WTC11 (cell line): ENCODE measurements around the gene MAPKAPK3.

Experiments used
- EMX1 ChIP-seq: fragments of 250-450 bp; sonication (Bioruptor Pico); IDR thresholded peaks from 2 replicates; pipeline ENCODE4 v1.8.0; 2021; ENCODE audit warnings: mild to moderate bottlenecking
- FOXJ3 ChIP-seq: sonication (generic); formaldehyde crosslinking; IDR thresholded peaks from 2 replicates; pipeline ENCODE4 v1.9.0; 2021; ENCODE audit warnings: missing genetic modification reagents, mild to moderate bottlenecking, borderline replicate concordance
- SP1 ChIP-seq: sonication (generic); formaldehyde crosslinking; conservative IDR thresholded peaks from 2 replicates; pipeline ENCODE4 v1.8.1; 2022; ENCODE audit warnings: missing genetic modification reagents
- TP53 ChIP-seq: sonication (generic); formaldehyde crosslinking; IDR thresholded peaks from 2 replicates; pipeline ENCODE4 v1.8.1; 2023; ENCODE audit warnings: mild to moderate bottlenecking, missing genetic modification reagents
- ZNF121 ChIP-seq: sonication (generic); formaldehyde crosslinking; IDR thresholded peaks from 2 replicates; pipeline ENCODE4 v1.8.0; 2023; ENCODE audit warnings: missing genetic modification reagents
- ZNF263 ChIP-seq: sonication (generic); formaldehyde crosslinking; IDR thresholded peaks from 2 replicates; pipeline ENCODE4 v1.8.1; 2022; ENCODE audit warnings: low read depth, mild to moderate bottlenecking, moderate library complexity, missing genetic modification reagents
- TF ChIP-seq, protein P1 (sequence below): sonication (generic); formaldehyde crosslinking; IDR thresholded peaks from 2 replicates; pipeline ENCODE4 v1.8.1; 2022; ENCODE audit warnings: mild to moderate bottlenecking, missing genetic modification reagents, moderate library complexity, borderline replicate concordance
- TF ChIP-seq, protein P2 (sequence below): fragments of 200-600 bp; IDR thresholded peaks from 2 replicates; pipeline ENCODE4 v1.8.0; 2022; ENCODE audit warnings: antibody characterized with exemption

DNA sequence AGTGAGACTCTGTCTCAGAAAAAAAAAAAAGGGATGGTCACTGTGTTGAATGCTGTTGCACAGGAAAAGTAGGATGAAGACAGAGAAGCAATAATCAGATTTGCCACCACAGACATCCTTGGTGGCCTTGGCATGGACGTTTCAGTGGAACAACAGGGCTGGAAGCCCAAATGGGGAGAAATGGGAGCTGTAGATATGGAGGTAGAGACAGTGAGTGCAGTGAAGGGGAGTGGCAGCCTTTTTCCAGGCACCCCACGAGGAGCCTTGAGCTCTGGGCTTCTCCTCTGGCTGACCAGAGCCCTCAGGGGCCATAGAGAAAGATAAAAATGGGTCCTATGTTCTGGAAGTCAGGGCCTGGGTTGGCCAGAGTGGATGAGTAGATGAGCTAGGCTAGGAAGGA, 45.5 kb downstream of the MAPKAPK3 start:
- TF ChIP-seq ZNF263 (CRISPR knock-in tag) (no peak), ZNF121 (CRISPR knock-in tag) (no peak), SP1 (CRISPR knock-in tag) (no peak), EMX1 (no peak), FOXJ3 (CRISPR knock-in tag) (no peak), TP53 (CRISPR knock-in tag) (no peak)
- TF ChIP-seq, protein P1, sequence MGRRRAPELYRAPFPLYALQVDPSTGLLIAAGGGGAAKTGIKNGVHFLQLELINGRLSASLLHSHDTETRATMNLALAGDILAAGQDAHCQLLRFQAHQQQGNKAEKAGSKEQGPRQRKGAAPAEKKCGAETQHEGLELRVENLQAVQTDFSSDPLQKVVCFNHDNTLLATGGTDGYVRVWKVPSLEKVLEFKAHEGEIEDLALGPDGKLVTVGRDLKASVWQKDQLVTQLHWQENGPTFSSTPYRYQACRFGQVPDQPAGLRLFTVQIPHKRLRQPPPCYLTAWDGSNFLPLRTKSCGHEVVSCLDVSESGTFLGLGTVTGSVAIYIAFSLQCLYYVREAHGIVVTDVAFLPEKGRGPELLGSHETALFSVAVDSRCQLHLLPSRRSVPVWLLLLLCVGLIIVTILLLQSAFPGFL (CRISPR knock-in tag), result no peak
- TF ChIP-seq, protein P2, sequence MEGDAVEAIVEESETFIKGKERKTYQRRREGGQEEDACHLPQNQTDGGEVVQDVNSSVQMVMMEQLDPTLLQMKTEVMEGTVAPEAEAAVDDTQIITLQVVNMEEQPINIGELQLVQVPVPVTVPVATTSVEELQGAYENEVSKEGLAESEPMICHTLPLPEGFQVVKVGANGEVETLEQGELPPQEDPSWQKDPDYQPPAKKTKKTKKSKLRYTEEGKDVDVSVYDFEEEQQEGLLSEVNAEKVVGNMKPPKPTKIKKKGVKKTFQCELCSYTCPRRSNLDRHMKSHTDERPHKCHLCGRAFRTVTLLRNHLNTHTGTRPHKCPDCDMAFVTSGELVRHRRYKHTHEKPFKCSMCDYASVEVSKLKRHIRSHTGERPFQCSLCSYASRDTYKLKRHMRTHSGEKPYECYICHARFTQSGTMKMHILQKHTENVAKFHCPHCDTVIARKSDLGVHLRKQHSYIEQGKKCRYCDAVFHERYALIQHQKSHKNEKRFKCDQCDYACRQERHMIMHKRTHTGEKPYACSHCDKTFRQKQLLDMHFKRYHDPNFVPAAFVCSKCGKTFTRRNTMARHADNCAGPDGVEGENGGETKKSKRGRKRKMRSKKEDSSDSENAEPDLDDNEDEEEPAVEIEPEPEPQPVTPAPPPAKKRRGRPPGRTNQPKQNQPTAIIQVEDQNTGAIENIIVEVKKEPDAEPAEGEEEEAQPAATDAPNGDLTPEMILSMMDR, result no peak
